HG03378 (cell line): ENCODE results near the gene FBXL3.

Experiments
- ATAC-seq: cut with Tn5 transposase; IDR thresholded peaks from one replicate; pipeline ENCODE4 v1.9.1; 2021; ENCODE audit warnings: mild to moderate bottlenecking, moderate library complexity; ENCODE audit not compliant: unreplicated experiment

FBXL3 gene

GRCh38 chr13:77026861-77027621 is at the start of gene FBXL3:
Gene FBXL3, minus strand, starts transcription at chr13:77027159. Its CDS starts 5,299 bp downstream, at chr13:77021860.
- peak; percentile 53 for ATAC-seq

- no peak for ATAC-seq
These were observed 40.6 kb upstream of the FBXL3 start for GRCh38 chr13:77067519-77067918.

- no peak for ATAC-seq
These were observed 38.6 kb upstream of the FBXL3 start for GRCh38 chr13:77065461-77066147.

- ATAC-seq = no peak
These were observed 35.1 kb upstream of the FBXL3 start for GRCh38 chr13:77062097-77062496.

- ATAC-seq = no peak
These were observed 34.4 kb upstream of the FBXL3 start for GRCh38 chr13:77061362-77061761.

GRCh38 chr13:77056886-77057285 is 29.9 kb upstream of the FBXL3 start:
- no peak for ATAC-seq

GRCh38 chr13:77056382-77056781 is 29.4 kb upstream of the FBXL3 start:
- no peak for ATAC-seq

- ATAC-seq = no peak
These were observed 28.2 kb upstream of the FBXL3 start for GRCh38 chr13:77055158-77055557.

GRCh38 chr13:77053192-77053591 is 26.2 kb upstream of the FBXL3 start:
- no peak for ATAC-seq

GRCh38 chr13:77048681-77049080 is 21.7 kb upstream of the FBXL3 start:
- no peak for ATAC-seq

GRCh38 chr13:77047649-77048343 is 20.8 kb upstream of the FBXL3 start:
- no peak for ATAC-seq

- ATAC-seq = no peak
These were observed 15.7 kb upstream of the FBXL3 start for GRCh38 chr13:77042566-77043177.

GRCh38 chr13:77040835-77041234 is 13.9 kb upstream of the FBXL3 start:
- no peak for ATAC-seq

GRCh38 chr13:77040076-77040475 is 13.1 kb upstream of the FBXL3 start:
- ATAC-seq = no peak

GRCh38 chr13:77038907-77039480 is 12.0 kb upstream of the FBXL3 start:
- ATAC-seq = no peak

GRCh38 chr13:77036279-77036678 is 9.3 kb upstream of the FBXL3 start:
- no peak for ATAC-seq

- ATAC-seq = no peak
These were observed 7.9 kb upstream of the FBXL3 start for GRCh38 chr13:77034881-77035280.

GRCh38 chr13:77033717-77034302 is 6.9 kb upstream of the FBXL3 start:
- ATAC-seq = no peak

GRCh38 chr13:77031656-77032243 is 4.8 kb upstream of the FBXL3 start:
- ATAC-seq = no peak

GRCh38 chr13:77029436-77029835 is 2.5 kb upstream of the FBXL3 start:
- no peak for ATAC-seq
